Ecto neural progenitor cell (in vitro differentiated cells): Measurements from ENCODE around the gene SLC39A2.
A peak's percentile ranks its signal among the peaks of the same experiment; 100 is the strongest.
"Not testable (repeated sequence)": the region's sequence is repeated elsewhere in the genome, so short reads cannot be mapped to it uniquely, and the experiment has no call there.

Source experiments
- DNase-seq: peaks from one replicate; pipeline ENCODE4 v3.0.0-alpha.2; 2018; ENCODE audit warnings: low spot score

The SLC39A2 gene, protein sequence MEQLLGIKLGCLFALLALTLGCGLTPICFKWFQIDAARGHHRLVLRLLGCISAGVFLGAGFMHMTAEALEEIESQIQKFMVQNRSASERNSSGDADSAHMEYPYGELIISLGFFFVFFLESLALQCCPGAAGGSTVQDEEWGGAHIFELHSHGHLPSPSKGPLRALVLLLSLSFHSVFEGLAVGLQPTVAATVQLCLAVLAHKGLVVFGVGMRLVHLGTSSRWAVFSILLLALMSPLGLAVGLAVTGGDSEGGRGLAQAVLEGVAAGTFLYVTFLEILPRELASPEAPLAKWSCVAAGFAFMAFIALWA

DNA sequence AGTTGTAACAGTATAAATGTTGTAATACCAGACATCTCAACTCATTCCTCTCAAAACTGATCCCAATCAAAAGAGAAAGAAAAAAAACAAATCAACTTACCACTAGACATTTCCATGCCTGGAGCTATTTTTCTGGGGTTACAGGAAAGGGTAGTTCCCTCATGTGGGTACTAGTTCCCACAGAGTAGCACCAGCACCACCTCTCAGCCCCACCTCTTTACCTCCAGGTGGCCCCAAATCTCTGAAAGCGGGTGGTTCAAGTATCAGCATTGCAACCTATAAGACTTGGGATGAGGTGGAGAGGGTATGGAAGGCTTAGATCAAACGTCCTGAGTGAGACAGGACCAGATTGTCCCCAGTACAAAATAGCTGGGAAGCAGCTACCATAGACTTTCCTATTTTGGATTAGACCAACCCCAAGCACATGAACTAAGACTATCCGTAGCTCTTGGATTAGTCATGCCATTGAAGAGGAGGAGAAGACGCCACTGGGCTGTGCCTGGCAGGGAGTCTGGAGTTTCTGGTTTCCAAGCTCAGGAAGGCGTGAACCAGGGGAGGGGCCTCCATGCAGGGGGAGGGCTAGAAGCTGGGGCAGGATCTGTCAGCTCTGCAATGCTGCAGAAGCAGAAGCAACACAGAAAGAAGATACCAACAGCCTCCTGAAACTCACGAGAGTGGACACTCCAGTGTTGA is at the start of gene SLC39A2:
Gene SLC39A2 (plus strand): TSS at position 620 of the 693 bp plus-strand sequence. CDS start 154 bp downstream, outside the sequence.
- DNase-seq: peak; percentile 64

DNA sequence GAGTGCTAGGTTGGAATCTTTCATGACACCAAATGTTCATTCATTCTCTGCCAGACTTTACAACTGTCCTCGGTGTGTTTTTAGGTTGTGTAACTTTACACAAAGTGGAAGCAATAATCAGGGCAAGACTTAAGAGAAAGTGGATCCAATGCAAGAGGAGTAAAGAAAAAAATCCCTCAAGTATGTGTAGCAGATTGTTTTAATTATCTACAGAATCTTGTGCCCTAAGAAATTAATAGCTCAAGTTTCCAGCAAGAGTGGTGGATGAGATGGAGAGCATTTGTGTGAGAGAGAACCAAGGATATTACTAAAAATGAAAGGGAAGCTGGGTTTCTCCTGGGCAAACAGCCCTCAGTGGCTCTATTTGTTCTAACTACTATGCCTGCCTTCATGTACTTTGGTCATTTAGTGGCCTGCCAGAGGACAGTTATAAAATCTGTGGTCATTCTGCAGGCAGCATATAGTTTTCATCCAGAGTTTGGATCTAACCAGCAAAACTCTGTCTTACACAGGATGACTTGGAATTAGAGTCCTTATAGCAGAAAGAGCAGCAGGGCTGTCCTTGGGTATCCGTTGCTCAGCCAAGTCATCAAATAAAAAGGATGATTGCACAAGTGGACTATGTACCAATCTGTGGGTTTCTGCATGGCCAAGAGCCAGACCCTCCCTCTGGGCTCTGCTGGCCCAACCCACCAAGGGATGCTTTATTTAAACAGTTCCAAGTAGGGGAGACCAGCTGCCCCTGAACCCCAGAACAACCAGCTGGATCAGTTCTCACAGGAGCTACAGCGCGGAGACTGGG is 44.2 kb upstream of the SLC39A2 start, which contains the start of gene RNASE2:
Gene RNASE2 (plus strand): TSS at position 752 of the 802 bp plus-strand sequence. CDS start 285 bp downstream, outside the sequence.
- not testable (repeated sequence) for DNase-seq

DNA sequence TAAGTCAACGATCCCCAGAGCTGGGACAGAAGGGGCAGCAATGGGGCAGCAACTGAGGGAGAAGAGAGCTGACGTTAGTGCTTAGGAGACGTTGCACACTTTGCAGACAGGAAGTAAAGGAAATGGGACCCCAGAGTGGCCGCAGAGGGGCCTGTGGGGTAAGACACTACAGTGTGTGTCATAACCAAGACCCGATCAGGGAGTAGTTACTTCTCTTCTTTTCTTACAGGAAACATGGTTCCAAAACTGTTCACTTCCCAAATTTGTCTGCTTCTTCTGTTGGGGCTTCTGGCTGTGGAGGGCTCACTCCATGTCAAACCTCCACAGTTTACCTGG is 43.6 kb upstream of the SLC39A2 start:
- not testable (repeated sequence) for DNase-seq

DNA sequence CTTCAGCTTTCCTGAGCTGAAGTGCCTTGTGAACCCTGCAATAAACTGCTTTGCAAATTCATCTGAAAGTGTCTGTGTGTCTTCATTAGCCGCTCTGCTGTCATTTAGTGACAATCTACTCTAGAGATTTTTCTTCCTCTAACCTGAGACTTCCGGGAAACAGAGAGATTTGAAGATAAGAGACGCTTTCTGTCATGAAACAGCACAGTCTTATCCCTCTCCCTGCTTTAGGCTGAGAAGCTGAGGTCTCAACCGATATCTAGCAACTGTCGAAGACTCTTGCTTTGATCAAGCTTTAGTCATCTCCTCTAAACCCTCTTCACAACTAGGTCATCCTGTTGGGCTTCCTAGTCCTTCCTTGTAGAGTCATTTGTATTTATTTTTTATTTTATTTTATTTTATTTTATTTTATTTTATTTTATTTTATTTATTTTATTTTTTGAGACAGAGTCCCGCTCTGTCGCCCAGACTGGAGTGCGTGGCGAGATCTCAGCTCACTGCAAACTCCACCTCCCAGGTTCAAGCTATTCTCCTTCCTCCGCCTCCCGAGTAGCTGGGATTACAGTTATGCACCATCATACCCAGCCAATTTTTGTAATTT is 42.6 kb upstream of the SLC39A2 start:
- DNase-seq: no peak

DNA sequence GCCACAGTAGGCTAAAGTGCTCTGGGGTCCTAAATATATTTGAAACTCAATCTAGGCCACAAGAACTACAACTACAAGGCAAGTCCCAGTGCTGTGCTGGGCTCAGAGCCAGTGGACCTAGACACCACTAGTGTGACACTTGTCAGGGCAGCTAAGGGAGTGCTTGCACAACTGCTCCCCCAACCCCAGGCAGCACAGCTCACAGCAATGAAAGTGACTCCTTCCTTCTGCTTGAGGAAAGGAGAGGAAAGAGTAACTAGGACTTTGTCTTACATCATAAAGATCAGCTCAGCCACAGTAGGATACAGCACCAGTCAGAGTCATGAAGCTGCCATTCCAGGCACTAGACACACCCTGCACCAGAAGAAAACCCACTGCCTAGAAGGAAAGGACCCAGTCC is 40.1 kb upstream of the SLC39A2 start:
- not testable (repeated sequence) for DNase-seq

DNA sequence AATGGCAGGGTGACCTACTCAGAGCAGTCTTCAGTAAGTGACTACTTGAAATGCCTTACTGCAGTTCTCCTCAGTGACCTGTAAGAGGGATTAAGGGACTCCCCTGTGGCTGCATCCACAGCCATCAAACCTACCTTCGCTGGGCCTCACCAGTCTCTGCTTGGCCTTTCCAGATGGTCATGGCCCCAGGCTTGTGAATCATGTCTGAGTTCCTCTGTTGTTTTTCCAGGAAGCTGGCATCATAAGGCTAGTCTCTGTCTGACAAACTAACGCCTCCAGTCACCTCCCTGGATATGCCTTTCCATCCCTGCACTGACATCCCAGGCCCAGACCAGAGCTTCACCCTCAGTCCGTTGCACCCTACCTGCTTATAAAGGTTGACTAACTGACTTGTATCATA is 29.8 kb upstream of the SLC39A2 start:
- DNase-seq: no peak

DNA sequence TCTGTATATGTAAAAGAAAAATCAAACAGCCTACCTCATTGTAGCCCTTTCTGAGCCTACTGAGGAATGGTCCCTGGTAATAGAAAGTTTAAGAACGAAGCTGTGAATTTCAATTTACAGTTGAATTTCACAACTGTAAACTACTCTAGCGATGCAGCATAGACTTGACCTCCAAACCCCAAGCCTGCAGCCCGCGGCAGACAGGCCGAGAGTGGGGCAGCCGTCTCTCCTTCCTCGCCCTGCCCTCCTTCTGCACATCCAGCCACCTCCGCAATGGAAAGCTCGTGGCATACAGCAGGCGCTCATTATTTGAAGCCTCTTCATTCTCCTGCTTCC is 28.5 kb upstream of the SLC39A2 start:
- no peak for DNase-seq

DNA sequence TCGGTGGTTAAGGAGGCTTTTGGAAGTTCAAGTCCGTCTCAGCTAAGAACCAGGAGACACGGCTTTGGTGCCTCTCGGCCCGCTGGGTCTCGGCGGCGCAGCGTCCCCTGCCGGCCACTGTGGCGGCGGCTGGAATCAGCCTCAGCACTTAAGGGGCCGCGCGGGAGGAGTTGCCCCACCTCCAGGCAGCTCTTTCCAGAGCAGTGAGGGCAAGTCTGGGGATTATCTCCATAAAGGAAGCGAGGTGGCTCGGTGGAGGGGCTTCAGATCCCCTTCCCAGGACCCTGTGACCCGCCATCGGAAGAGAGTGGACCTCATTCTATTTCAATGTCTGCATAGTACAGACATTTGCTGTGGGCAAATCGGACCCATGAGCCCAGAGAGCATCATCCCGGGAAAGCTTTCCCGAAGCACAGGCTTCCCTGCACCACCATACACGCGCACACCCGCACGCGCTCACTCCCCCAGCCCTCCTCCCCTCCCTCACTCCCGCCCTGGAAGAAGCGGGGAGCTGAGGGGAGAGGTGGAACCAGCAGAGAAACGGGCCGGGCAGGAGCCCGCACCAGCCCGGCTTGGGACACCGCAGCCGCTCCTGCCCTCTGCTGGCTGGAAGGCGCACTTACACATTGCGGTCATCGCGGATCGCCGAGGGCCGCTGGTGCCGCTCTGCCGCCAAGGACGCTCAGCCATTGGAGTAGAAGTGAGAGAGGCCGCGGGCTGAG is 27.9 kb upstream of the SLC39A2 start:
- peak; percentile 92 for DNase-seq

DNA sequence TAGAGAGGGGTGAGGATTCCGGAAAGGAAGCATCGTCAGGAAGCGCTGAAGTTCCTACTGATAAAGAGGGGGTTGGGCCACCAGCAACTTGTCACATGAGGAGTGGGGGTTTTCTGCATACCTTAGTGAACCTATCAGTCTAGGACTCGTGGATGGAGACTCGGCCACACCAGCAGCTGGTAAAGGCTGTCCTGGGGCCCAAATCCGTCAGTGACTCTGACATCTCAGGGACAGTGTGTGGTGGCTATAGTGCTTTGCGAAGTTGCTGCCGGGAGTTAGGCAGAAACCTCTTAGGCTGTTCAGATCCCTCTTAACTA is 27.4 kb upstream of the SLC39A2 start:
- no peak for DNase-seq

DNA sequence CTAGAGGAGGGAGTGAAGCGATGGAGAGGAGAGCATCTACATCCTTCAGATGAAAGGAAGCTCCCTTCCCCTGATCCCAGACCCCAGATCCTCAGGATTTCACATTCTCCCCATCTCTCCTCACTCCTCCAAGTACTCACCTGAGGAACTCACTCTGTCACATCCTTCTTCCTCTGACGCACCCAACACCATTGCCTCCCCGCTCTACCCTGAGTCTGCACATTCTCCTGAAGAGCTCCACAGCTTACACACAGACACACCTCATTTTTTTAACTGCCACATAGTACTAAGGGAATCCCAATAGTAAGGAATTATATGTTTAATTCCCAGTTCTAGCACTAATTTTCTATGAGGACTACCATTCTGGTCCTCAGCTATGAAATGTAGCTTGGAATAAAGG is 25.6 kb upstream of the SLC39A2 start:
- no peak for DNase-seq

DNA sequence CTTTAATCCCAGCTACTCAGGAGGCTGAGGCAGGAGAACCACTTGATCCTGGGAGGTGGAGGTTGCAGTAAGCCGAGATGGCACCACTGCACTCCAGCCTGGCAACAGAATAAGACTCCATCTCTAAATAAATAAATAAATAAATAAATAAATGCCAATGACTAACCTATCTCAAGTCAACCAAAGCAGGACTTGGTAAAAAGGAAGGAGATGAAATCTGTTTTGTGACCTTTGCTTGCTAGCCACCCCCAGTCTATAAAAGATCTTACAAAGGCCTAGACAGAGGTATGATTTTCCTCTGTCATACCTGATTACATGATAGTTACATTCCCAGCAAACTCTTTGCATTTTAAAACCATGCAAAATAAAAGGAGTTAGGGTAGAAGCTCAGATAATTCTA is 22.8 kb upstream of the SLC39A2 start:
- no peak for DNase-seq

DNA sequence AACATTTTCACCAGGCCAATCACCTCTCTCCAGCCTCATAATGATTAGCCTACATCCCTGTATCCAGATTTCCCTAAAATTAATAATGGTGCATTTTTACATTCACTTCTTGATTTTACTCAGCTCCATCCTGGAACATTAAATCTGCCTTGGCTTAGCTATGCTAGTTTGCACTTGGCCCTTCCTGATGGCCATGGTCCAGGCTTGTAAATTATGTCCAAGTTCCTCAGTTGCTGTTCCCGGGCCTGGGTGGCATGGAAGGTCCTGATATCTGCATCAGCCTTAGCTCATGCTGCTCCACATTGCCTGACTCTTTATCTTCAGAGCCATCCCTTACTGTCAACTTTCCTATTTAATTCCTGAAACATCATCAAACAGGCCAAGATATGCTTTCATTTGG is 20.4 kb upstream of the SLC39A2 start:
- no peak for DNase-seq

DNA sequence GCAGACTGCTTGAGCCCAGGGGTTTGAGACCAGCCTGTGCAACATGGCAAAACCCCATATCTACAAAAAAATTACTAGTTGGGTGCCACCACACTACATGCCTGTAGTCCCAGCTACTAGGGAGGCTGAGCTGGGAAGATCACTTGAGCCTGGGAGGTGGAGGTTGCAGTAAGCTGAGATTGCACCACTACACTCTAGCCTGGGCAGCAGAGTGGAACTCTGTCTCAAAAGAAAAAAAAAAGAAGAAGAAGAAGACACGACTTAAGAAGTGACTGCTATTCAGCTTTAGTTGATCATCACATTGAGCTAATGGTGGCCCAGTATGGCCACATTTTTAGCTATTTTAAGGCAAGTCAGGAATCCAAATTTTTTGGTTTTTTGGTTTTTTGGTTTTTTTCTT is 18.2 kb upstream of the SLC39A2 start:
- no peak for DNase-seq

DNA sequence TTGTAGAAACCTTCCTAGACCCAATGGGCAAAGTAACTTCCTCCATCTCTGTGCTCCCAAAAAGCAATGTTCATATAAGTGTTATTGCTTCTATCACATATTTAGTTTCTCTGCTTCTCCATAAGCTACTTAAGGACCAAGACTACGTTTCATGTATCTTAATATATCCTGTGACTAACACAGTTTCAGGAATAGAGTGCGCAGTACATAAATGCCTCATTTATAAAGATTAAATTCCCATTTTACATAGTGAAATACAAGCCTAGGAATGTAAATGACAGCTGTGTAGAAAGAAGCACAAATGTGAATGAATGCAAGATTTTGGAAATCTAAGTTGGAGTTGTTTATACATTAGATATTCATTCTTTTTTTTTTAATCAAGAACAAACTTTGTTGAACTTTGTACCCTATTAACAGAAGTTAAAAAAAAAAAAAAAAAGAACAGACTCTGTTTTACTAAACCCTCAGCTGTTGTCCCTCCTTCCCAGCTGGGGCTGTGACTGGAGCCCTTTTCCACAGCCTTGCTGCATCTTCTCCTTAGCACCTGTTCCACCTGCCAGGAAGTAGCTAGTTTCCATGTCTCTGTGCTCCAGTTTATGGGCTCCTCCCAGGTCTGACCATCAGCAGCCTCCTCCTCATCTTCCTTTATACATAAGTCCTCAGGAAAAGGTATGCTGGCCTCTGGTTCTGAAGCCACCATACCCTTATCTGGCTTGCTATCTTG is 16.3 kb upstream of the SLC39A2 start:
- DNase-seq: no peak

DNA sequence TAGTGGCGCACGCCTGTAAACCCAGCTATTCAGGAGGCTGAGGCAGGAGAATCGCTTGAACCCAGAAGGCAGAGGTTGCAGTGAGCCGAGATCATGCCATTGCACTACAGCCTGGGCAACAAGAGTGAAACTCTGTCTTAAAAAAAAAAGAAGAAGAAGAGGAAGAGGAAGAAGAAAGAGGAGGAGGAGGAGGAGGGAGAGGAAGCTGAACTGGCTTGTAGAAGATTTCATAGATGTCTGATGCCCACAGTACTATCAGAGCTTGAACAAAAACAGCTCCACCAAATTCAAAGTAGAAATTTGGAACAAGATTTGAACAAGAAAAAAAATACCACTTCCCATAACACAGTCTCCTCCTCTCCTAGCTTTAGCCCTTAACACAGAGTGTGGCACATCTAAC is 13.4 kb upstream of the SLC39A2 start:
- not testable (repeated sequence) for DNase-seq

DNA sequence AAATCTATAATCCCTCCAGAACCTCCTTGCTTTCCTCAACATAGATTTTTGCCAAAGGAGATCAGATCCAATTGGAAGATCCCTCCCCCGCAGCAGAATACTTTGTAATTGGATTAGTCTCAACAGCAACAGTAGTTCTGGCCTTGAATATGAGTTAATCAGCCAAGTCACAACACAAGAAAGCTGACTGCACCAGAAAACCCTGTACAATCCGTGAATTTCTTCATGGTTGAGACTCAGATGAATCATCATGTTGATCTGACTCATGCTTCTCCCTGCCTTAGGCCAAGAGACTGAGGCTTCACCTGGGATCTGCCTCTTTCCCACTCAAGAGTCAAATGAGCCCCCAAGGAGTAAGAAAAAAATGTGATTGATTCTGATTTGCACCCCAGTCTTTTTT is 12.3 kb upstream of the SLC39A2 start:
- DNase-seq: no peak

DNA sequence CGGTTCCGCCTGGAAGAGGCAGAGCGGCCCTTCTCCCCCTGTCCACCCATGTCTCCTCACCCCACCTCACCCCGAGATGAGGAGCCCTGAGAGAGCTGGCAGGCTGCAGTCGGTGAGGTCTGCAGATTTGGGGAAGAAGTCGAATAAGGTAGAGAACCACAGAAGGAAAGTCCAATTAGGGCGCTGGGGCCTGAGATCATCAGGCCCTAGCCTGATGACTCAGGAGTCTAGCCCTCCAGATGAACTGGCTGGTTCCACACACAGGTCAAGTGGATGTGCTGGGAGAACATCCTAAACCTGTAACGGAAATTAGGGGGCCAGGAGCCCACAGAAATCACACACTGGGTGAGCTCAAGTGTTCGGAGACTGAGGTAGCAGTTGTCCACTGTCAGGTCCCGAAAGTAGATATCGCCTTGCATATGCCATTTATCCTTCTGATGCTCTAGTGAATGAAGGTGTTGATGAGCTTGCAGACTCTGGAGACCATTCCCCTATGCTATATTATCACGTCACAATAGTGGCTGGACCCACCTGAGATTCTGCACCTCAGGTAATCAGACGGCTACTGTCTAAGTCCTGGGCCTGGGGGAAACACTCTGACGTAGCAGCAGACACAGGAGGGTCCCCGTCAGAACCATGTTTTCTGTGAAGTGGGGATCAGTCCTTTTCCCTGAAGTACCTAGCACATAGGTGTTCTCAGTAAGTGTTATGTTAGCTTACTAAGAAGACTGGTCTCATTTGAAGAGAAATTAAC is 10.2 kb upstream of the SLC39A2 start:
- no peak for DNase-seq

DNA sequence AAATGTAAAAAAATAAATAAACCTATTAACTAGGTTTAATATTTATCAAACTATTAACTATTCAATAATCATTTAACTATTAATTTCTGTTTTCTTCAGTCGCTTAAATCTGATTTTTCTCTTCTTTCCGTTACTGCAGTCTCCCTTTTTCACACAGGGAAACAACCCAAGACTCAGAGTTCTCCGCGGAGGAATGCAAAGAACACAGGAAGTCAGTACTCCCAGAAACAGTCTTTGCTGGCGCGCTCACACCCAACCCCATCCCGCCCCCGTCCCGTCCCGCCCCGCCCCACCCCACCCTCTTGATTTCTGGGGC is 9.7 kb upstream of the SLC39A2 start:
- no peak for DNase-seq

DNA sequence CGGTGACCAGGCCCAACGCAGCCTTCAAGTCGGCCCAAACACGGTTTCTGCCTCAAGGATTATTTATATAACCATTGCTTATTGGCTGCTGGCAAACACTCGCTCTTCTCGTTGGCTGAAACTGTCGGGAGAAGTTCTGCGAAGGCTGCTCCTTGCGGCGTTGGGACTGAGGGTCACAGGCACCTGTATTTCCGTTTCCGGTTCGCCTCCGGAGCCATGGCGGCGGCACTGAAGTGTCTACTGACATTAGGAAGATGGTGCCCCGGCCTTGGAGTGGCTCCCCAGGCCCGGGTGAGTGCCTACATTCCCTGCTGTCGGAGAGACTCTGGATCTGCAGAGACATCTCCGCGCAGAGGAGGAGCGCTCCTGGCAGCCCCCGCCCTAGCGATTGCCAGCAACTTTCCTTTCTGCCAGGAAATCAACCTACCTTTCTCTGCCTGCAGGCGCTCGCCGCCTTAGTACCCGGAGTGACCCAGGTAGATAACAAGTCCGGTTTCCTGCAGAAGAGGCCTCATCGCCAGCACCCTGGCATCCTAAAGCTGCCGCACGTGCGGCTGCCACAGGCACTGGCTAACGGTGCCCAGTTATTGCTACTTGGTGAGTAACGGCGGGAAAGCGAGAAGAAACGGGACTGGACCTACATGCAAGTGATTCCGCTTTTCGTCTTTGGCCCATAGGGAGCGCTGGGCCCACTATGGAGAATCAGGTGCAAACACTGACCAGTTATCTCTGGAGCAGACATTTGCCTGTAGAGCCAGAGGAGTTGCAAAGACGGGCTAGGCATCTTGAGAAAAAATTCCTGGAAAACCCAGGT is 9.1 kb upstream of the SLC39A2 start, which contains the start of gene METTL17:
Gene METTL17 (plus strand): TSS at position 194 of the 814 bp plus-strand sequence. CDS start 23 bp downstream, at position 217.
- DNase-seq: peak; percentile 92

DNA sequence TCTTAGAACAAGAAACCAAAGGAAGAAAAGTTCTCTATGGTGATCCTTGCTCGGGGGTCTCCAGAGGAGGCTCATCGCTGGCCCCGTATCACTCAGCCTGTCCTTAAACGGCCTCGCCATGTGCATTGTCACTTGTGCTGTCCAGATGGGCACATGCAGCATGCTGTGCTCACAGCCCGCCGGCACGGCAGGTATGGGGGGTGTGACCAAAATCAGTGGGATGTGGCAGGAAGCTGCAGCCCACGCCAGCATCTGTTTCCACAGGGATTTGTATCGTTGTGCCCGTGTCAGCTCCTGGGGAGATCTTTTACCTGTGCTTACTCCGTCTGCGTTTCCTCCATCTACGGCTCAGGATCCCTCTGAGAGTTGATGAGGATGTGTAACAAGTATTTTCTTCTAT is 2.6 kb upstream of the SLC39A2 start:
- no peak for DNase-seq
